22Rv1 (cell line): Measurements from ENCODE around the gene BNIPL.

Experiments used
- CTCF ChIP-seq: fragments of 450-650 bp; IDR thresholded peaks from 2 replicates; pipeline ENCODE4 v1.5.1; 2017; ENCODE audit warnings: mild to moderate bottlenecking
- ZFX ChIP-seq: fragments of 450-650 bp; IDR thresholded peaks from 2 replicates; pipeline ENCODE4 v1.6.1; 2017; ENCODE audit warnings: antibody characterized with exemption, borderline replicate concordance

GRCh38 chr1:151013518-151013917 is 22.9 kb upstream of the BNIPL start:
- no peak for TF ChIP-seq CTCF
- no peak for TF ChIP-seq ZFX
